OCI-LY1 (cell line): ENCODE results near the gene ARIH2.

ENCODE experiments used
- H2AFZ ChIP-seq: fragments of 200-600 bp; sonication (generic), shearing (Covaris generic); 2 replicates; pipeline ENCODE4 v1.6.0; 2014; ENCODE audit warnings: antibody characterized with exemption, mild to moderate bottlenecking, low read length
- H3F3A ChIP-seq: fragments of 200-600 bp; sonication (generic), shearing (Covaris generic); 2 replicates; pipeline ENCODE4 v1.6.0; 2014; ENCODE audit warnings: mild to moderate bottlenecking, antibody characterized with exemption, low read length, moderate library complexity; ENCODE audit not compliant: insufficient read depth
- H3K27ac ChIP-seq: fragments of 200-600 bp; sonication (generic); 2 replicates; pipeline ENCODE4 v1.5.1; 2014; ENCODE audit warnings: low read length, mixed run types, mild to moderate bottlenecking, low read depth; ENCODE audit not compliant: poor library complexity, severe bottlenecking
- H3K27me3 ChIP-seq: fragments of 200-600 bp; sonication (generic); 2 replicates; pipeline ENCODE4 v1.6.0; 2014; ENCODE audit warnings: antibody characterized with exemption, mild to moderate bottlenecking, low read length, moderate library complexity; ENCODE audit not compliant: insufficient read depth
- H3K36me3 ChIP-seq: fragments of 200-600 bp; sonication (generic); 2 replicates; pipeline ENCODE4 v1.6.1; 2014; ENCODE audit warnings: mild to moderate bottlenecking, antibody characterized with exemption, low read length, moderate library complexity, mixed read lengths; ENCODE audit not compliant: insufficient read depth
- H3K4me1 ChIP-seq: fragments of 200-600 bp; sonication (generic); 2 replicates; pipeline ENCODE4 v1.5.1; 2014; ENCODE audit warnings: mild to moderate bottlenecking, low read length, moderate library complexity; ENCODE audit not compliant: insufficient read depth, severe bottlenecking
- H3K4me2 ChIP-seq: fragments of 200-600 bp; sonication (generic), shearing (Covaris generic); 2 replicates; pipeline ENCODE4 v1.6.1; 2014; ENCODE audit warnings: low read length
- H3K4me3 ChIP-seq: fragments of 200-600 bp; sonication (generic); 2 replicates; pipeline ENCODE4 v1.5.1; 2014; ENCODE audit warnings: low read length, low read depth, mild to moderate bottlenecking, mixed read lengths; ENCODE audit not compliant: poor library complexity, severe bottlenecking
- H3K79me2 ChIP-seq: fragments of 200-600 bp; shearing (Covaris generic); 2 replicates; pipeline ENCODE4 v1.6.1; 2016; ENCODE audit warnings: mixed run types, low read length, mixed read lengths; ENCODE audit not compliant: insufficient read depth
- H3K9ac ChIP-seq: fragments of 200-600 bp; sonication (generic), shearing (Covaris generic); 2 replicates; pipeline ENCODE4 v1.6.1; 2014; ENCODE audit warnings: mild to moderate bottlenecking, low read length, mixed read lengths
- H3K9me2 ChIP-seq: fragments of 200-600 bp; sonication (generic), shearing (Covaris generic); 2 replicates; pipeline ENCODE4 v1.6.1; 2014; ENCODE audit warnings: low read depth, mild to moderate bottlenecking, low read length, mixed read lengths
- H3K9me3 ChIP-seq: fragments of 200-600 bp; shearing (Covaris generic); 2 replicates; pipeline ENCODE4 v1.6.1; 2014; ENCODE audit warnings: low read length, mixed read lengths
- H4K20me1 ChIP-seq: fragments of 200-600 bp; sonication (generic), shearing (Covaris generic); 2 replicates; pipeline ENCODE4 v1.6.0; 2016; ENCODE audit warnings: mild to moderate bottlenecking, low read length; ENCODE audit not compliant: insufficient read depth
- CTCF ChIP-seq: fragments of 200-600 bp; sonication (generic), shearing (Covaris generic); IDR thresholded peaks from 2 replicates; pipeline ENCODE4 v1.5.1; 2017; ENCODE audit warnings: mild to moderate bottlenecking, antibody characterized with exemption, low read length, moderate library complexity, mixed read lengths
- EZH2 ChIP-seq: fragments of 200-600 bp; sonication (generic), shearing (Covaris generic); IDR thresholded peaks from 2 replicates; pipeline ENCODE4 v1.8.0; 2017; ENCODE audit warnings: borderline replicate concordance, mixed run types, mild to moderate bottlenecking, antibody characterized with exemption, low read length, moderate library complexity, mixed read lengths

ARIH2 gene

DNA sequence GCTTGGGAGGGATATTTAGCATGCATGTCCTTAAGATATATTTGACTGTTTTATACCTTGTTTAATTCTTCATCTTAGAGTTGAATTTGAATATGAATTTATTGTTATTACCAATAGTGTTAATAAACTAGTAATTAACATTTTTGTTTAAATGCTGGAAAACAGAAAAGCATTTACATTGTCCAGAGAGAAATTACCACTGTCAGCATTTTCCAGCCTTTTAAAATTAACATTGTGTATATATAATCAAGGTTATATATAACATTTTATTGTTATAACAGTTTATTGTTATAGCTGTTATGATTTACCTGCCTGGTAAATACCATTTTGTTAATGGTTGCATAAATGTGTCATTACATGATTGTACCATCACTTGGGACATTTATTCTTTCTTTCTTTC lies 63.4 kb downstream of the ARIH2 start:
- no peaks in the 10 kb centered on the region for H3K4me1 ChIP-seq
- no peak overlapping the region for H3K4me2 ChIP-seq
- no peaks in the 10 kb centered on the region for H3K9me2 ChIP-seq
- no peak overlapping the region for H3K9ac ChIP-seq
- H3K36me3 ChIP-seq, result peaks cover 82% of the 10 kb centered on the region
- H3K27ac ChIP-seq, result no peak overlapping the region
- no peaks in the 10 kb centered on the region for H3K79me2 ChIP-seq
- no peaks in the 10 kb centered on the region for H4K20me1 ChIP-seq
- no peak overlapping the region for H3K4me3 ChIP-seq
- H3K9me3 ChIP-seq, result no peaks in the 10 kb centered on the region
- no peaks in the 10 kb centered on the region for H3K27me3 ChIP-seq
- TF ChIP-seq EZH2 (no peak), CTCF (no peak)
- no peak overlapping the region for H2AFZ ChIP-seq
- H3F3A ChIP-seq, result no peaks in the 10 kb centered on the region

GRCh38 chr3:48982686-48983085 lies 64.0 kb downstream of the ARIH2 start:
- no peak overlapping the region for H2AFZ ChIP-seq
- no peak overlapping the region for H3K27ac ChIP-seq
- H3F3A ChIP-seq, result no peaks in the 10 kb centered on the region
- TF ChIP-seq CTCF, result no peak
- no peak for TF ChIP-seq EZH2
- no peaks in the 10 kb centered on the region for H4K20me1 ChIP-seq
- H3K4me2 ChIP-seq, result no peak overlapping the region
- H3K4me3 ChIP-seq, result no peak overlapping the region
- H3K36me3 ChIP-seq, result peaks cover 79% of the 10 kb centered on the region
- H3K9ac ChIP-seq, result no peak overlapping the region
- H3K27me3 ChIP-seq, result no peaks in the 10 kb centered on the region
- H3K9me2 ChIP-seq, result no peaks in the 10 kb centered on the region
- no peaks in the 10 kb centered on the region for H3K79me2 ChIP-seq
- no peaks in the 10 kb centered on the region for H3K4me1 ChIP-seq
- H3K9me3 ChIP-seq, result no peaks in the 10 kb centered on the region

DNA sequence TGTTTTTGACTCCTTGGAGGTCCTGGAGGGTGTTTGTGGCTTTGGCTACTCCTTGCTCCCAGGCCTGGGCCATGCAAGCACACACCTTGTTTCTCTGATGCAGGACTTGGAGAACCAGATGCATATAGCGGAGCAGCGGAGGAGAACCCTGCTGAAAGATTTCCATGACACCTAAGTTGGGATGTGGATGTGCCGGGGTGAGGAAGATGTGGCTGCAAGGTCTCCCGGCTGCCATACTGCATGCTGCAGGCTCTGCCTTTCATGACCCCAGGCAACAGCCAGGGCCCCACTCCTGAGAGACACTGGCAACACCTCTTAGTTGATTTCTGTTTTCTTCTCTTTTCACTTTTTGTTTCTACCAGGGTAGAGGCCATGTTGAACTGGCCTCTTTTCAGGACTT lies 64.5 kb downstream of the ARIH2 start:
- Histone ChIP-seq H2AFZ (no peak overlapping the region), H3K9ac (no peak overlapping the region), H3K9me3 (no peaks in the 10 kb centered on the region), H3K27ac (no peak overlapping the region), H3K4me3 (no peak overlapping the region), H3K27me3 (no peaks in the 10 kb centered on the region), H3K4me1 (no peaks in the 10 kb centered on the region), H3K4me2 (no peak overlapping the region), H3F3A (no peaks in the 10 kb centered on the region), H3K79me2 (no peaks in the 10 kb centered on the region), H3K36me3 (peaks cover 75% of the 10 kb centered on the region), H4K20me1 (no peaks in the 10 kb centered on the region), H3K9me2 (no peaks in the 10 kb centered on the region)
- TF ChIP-seq CTCF (no peak), EZH2 (no peak)
